SK-N-MC (cell line): Measurements from ENCODE around the gene MTFR1L.

ENCODE experiments used
- EZH2 ChIP-seq: fragments of 200-600 bp; sonication (generic); IDR thresholded peaks from one replicate; pipeline ENCODE4 v1.6.1; 2017; ENCODE audit warnings: antibody characterized with exemption
- FOXP2 ChIP-seq: optimal IDR thresholded peaks from 2 replicates; pipeline ENCODE3; 2011; ENCODE audit warnings: mild to moderate bottlenecking, moderate library complexity; ENCODE audit not compliant: insufficient read depth; ENCODE audit errors: extremely low read length, control extremely low read depth
- POLR2AphosphoS5 ChIP-seq: IDR thresholded peaks from 2 replicates; pipeline ENCODE4 v1.6.1; 2012; ENCODE audit warnings: mild to moderate bottlenecking, low read depth, low read length, borderline replicate concordance

- TF ChIP-seq EZH2 (no peak), POLR2AphosphoS5 (no peak), FOXP2 (no peak)
Observed at GRCh38 chr1:25874209-25874608, 54.5 kb downstream of the MTFR1L start.
